Measurements from ENCODE around the gene PAX6. TPM values are rescaled to one million over a fixed set of nuclear protein-coding genes. Genes with fewer than 3 reads are reported as not detected.

Gene PAX6
- total RNA-seq, 1 experiment from 2014 or later, result 22.4 TPM

GRCh38 chr11:31818425-31818755 is 7.3 kb upstream of the PAX6 start:
- BruUV-seq (replicated peaks), result no TSS peak
- H3K27ac ChIP-seq (ENCODE audit: low read depth, low read length, poor library complexity, severe bottlenecking), result no peak overlapping the region
- no peak for DNase-seq (ENCODE audit: low spot score)
- no peak overlapping the region for H3K4me3 ChIP-seq (ENCODE audit: low read depth, low read length, poor library complexity, severe bottlenecking)
- H3K36me3 ChIP-seq (ENCODE audit: insufficient read depth, low read length, poor library complexity, severe bottlenecking), result no peaks in the 10 kb centered on the region
- intact Hi-C loops (cut with micrococcal nuclease; ENCODE audit: unreplicated experiment), result loop anchor here (5.0 kb wide), 1 partner anchor 666 kb away; no protein-coding TSS in a partner anchor
- no peaks in the 10 kb centered on the region for H3K9me3 ChIP-seq (ENCODE audit: low read depth, low read length, poor library complexity, severe bottlenecking)
- no peak for TF ChIP-seq EZH2 (IDR thresholded peaks at IDR 0.05; ENCODE audit: borderline replicate concordance, low read depth, low read length, poor library complexity, severe bottlenecking)
- no peak for TF ChIP-seq CTCF (conservative IDR thresholded peaks at IDR 0.05; ENCODE audit: low read depth, low read length)
- peaks cover 45% of the 10 kb centered on the region for H3K4me1 ChIP-seq (ENCODE audit: insufficient read depth, low read length, poor library complexity, severe bottlenecking)
- CTCF ChIA-PET, result interaction anchor here (0.6 kb wide), 1 partner anchor 63 kb away, joined by 3 read pairs; no protein-coding TSS in a partner anchor
- POLR2A ChIA-PET (ENCODE audit: low non-redundant PET), result no interaction called here
- H3K27me3 ChIP-seq (replicated peaks; ENCODE audit: insufficient read depth, low read depth, low read length, poor library complexity), result peaks cover 100% of the 10 kb centered on the region

- no TSS peak for BruUV-seq (replicated peaks)
- intact Hi-C loops (cut with micrococcal nuclease; ENCODE audit: unreplicated experiment), result loop anchor here (5.0 kb wide), 1 partner anchor 666 kb away; no protein-coding TSS in a partner anchor
- TF ChIP-seq CTCF (conservative IDR thresholded peaks at IDR 0.05; ENCODE audit: low read depth, low read length) (no peak), EZH2 (IDR thresholded peaks at IDR 0.05; ENCODE audit: borderline replicate concordance, low read depth, low read length, poor library complexity, severe bottlenecking) (peak; percentile 68)
- H3K4me3 ChIP-seq (ENCODE audit: low read depth, low read length, poor library complexity, severe bottlenecking), result peak overlapping the region; percentile 44
- no peaks in the 10 kb centered on the region for H3K9me3 ChIP-seq (ENCODE audit: low read depth, low read length, poor library complexity, severe bottlenecking)
- no peaks in the 10 kb centered on the region for H3K36me3 ChIP-seq (ENCODE audit: insufficient read depth, low read length, poor library complexity, severe bottlenecking)
- H3K27ac ChIP-seq (ENCODE audit: low read depth, low read length, poor library complexity, severe bottlenecking), result no peak overlapping the region
- ChIA-PET POLR2A (ENCODE audit: low non-redundant PET) (interaction anchor here (0.5 kb wide), 1 partner anchor 53 kb away, joined by 13 read pairs; no protein-coding TSS in a partner anchor), CTCF (interaction anchor here (0.6 kb wide), 1 partner anchor 63 kb away, joined by 3 read pairs; no protein-coding TSS in a partner anchor)
- H3K27me3 ChIP-seq (replicated peaks; ENCODE audit: insufficient read depth, low read depth, low read length, poor library complexity), result peaks cover 100% of the 10 kb centered on the region
- DNase-seq (ENCODE audit: low spot score), result peak; percentile 63
- H3K4me1 ChIP-seq (ENCODE audit: insufficient read depth, low read length, poor library complexity, severe bottlenecking), result peaks cover 51% of the 10 kb centered on the region
Observed at GRCh38 chr11:31817621-31818424, 6.7 kb upstream of the PAX6 start.

GRCh38 chr11:31817054-31817620 is 6.0 kb upstream of the PAX6 start:
- BruUV-seq (replicated peaks), result no TSS peak
- Histone ChIP-seq H3K27ac (ENCODE audit: low read depth, low read length, poor library complexity, severe bottlenecking) (no peak overlapping the region), H3K4me1 (ENCODE audit: insufficient read depth, low read length, poor library complexity, severe bottlenecking) (peaks cover 58% of the 10 kb centered on the region), H3K9me3 (ENCODE audit: low read depth, low read length, poor library complexity, severe bottlenecking) (no peaks in the 10 kb centered on the region), H3K4me3 (ENCODE audit: low read depth, low read length, poor library complexity, severe bottlenecking) (peak overlapping the region; percentile 44), H3K36me3 (ENCODE audit: insufficient read depth, low read length, poor library complexity, severe bottlenecking) (no peaks in the 10 kb centered on the region), H3K27me3 (replicated peaks; ENCODE audit: insufficient read depth, low read depth, low read length, poor library complexity) (peaks cover 100% of the 10 kb centered on the region)
- no peak for TF ChIP-seq CTCF (conservative IDR thresholded peaks at IDR 0.05; ENCODE audit: low read depth, low read length)
- TF ChIP-seq EZH2 (IDR thresholded peaks at IDR 0.05; ENCODE audit: borderline replicate concordance, low read depth, low read length, poor library complexity, severe bottlenecking), result peak; percentile 100
- ChIA-PET CTCF (no interaction called here), POLR2A (ENCODE audit: low non-redundant PET) (interaction anchor here (0.5 kb wide), 1 partner anchor 53 kb away, joined by 13 read pairs; no protein-coding TSS in a partner anchor)
- intact Hi-C loops (cut with micrococcal nuclease; ENCODE audit: unreplicated experiment), result loop anchor here (5.0 kb wide), 1 partner anchor 665 kb away; no protein-coding TSS in a partner anchor
- peak; percentile 81 for DNase-seq (ENCODE audit: low spot score)
